DMS153 treated with DMSO at 0.1 percent for 48 hours (cell line): ENCODE measurements around the gene SNTA1.
A peak's percentile ranks its signal among the peaks of the same experiment; 100 is the strongest.
"Not testable (repeated sequence)": the region's sequence is repeated elsewhere in the genome, so short reads cannot be mapped to it uniquely, and the experiment has no call there.

ENCODE experiments used
- DNase-seq: peaks from one replicate; lab custom pipeline; 2025; ENCODE audit not compliant: unreplicated experiment; lab: John Stamatoyannopoulos, UW

The SNTA1 gene

GRCh38 chr20:33443512-33444239 is at the start of gene SNTA1:
Gene SNTA1 (minus strand): TSS chr20:33443763. CDS start chr20:33443620, 143 bp downstream.
- DNase-seq = peak; percentile 60

- no peak for DNase-seq
Observed at GRCh38 chr20:33490934-33491656, 47.5 kb upstream of the SNTA1 start.

GRCh38 chr20:33490023-33490933 is 46.7 kb upstream of the SNTA1 start, which contains the start of gene CBFA2T2:
Gene CBFA2T2 (plus strand): TSS chr20:33490096. CDS start chr20:33490268, 172 bp downstream.
- DNase-seq = no peak

GRCh38 chr20:33489495-33490022 is 46.0 kb upstream of the SNTA1 start:
- peak; percentile 91 for DNase-seq

- not testable (repeated sequence) for DNase-seq
Observed at GRCh38 chr20:33488661-33489494, 45.3 kb upstream of the SNTA1 start.

- no peak for DNase-seq
Observed at GRCh38 chr20:33488201-33488600, 44.6 kb upstream of the SNTA1 start.

- not testable (repeated sequence) for DNase-seq
Observed at GRCh38 chr20:33483186-33483585, 39.6 kb upstream of the SNTA1 start.

- DNase-seq = no peak
Observed at GRCh38 chr20:33482581-33482980, 39.0 kb upstream of the SNTA1 start.

GRCh38 chr20:33481431-33481941 is 37.9 kb upstream of the SNTA1 start:
- no peak for DNase-seq

GRCh38 chr20:33480048-33480447 is 36.5 kb upstream of the SNTA1 start:
- DNase-seq = no peak

- peak; percentile 98 for DNase-seq
Observed at GRCh38 chr20:33477386-33478234, 34.0 kb upstream of the SNTA1 start.

- peak; percentile 83 for DNase-seq
Observed at GRCh38 chr20:33475381-33476152, 32.0 kb upstream of the SNTA1 start.

GRCh38 chr20:33474963-33475362 is 31.4 kb upstream of the SNTA1 start:
- no peak for DNase-seq

GRCh38 chr20:33474097-33474873 is 30.7 kb upstream of the SNTA1 start:
- no peak for DNase-seq

GRCh38 chr20:33472868-33473435 is 29.4 kb upstream of the SNTA1 start:
- DNase-seq = no peak

GRCh38 chr20:33470866-33471265 is 27.3 kb upstream of the SNTA1 start:
- DNase-seq = no peak

GRCh38 chr20:33470457-33470856 is 26.9 kb upstream of the SNTA1 start:
- no peak for DNase-seq
